NCI-H2196 treated with DMSO at 0.1 percent for 48 hours (cell line): ENCODE results near the gene RFX3.

Source experiments
- DNase-seq: peaks from one replicate; lab custom pipeline; 2025; ENCODE audit not compliant: unreplicated experiment; lab: John Stamatoyannopoulos, UW

The RFX3 gene

DNA sequence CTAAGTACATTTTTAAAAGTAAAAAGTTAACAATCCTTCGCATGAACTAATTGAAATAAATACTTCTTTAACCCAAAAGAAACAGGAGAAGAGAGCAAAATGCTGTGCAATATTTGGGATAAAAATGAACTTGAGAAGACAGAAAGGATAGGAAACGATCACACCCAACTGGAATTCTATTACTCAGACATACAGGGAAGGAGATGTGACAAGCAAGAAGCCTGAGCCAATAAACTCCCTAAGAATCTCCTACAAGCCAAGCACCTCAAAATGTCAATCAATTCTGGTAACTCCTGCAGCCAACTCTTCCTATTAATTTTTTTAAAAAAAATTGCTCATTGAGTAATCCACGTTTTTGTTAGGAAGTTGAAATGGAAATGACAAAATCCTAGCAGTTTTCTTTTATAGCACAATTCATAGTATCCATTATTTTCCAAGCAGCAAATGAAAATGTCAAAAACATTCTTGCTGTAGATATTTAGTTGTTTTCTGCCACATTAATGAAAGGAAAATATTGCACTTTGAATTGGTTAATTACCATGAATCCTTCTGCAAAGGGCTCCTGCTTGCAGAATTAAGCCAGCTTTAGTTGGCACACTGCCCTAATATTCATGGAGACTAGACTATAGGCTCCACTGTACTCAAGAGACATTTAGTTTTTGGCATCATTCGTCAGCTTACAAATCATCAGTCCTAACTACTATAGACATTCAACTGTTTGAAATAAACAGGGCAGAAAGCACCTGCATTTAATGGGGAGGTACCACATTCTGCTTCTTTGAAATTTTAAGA, 89.0 kb downstream of the RFX3 start:
- no peak for DNase-seq

GRCh38 chr9:3435732-3436131, 90.1 kb downstream of the RFX3 start:
- DNase-seq: no peak

GRCh38 chr9:3434594-3434993, 91.2 kb downstream of the RFX3 start:
- no peak for DNase-seq

DNA sequence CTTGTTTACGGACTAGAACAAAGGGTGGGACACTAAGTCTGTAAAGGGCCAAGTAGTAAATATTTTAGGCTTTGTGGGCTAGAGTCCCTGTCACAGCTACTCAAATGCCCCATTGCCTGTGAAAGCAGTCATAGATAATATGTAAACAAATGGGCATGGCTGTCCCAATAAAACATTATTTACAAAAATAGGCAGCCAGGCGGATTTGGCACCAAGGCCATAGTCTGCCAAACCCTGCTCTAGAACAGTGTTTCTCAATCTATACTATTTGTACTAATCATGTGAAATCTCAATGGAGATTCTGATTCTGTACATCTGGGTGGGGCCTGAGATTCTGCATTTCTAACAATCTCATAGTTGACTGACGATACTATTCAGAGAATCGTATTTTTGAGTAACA, 92.0 kb downstream of the RFX3 start:
- DNase-seq: no peak

GRCh38 chr9:3433066-3433465, 92.7 kb downstream of the RFX3 start:
- no peak for DNase-seq

GRCh38 chr9:3431890-3432289, 93.9 kb downstream of the RFX3 start:
- no peak for DNase-seq

DNA sequence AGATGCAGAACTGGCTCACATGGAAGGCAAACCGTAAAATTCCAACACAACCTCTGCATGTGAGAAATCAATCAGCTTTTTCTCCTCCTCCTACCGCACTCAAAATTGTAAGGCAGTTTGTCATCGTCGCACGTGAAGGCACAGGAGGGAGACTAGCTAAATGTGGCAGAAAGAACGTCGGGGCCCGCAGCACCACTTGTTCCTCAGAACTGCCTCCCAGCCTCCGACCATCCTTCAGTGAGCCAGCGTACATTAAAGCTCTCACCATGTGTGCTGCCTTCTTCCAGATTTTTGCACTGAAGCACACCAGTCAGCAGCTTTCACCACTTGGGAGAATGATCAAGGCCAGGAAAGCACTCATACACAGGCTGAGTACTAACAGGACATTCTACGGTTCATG, 105.9 kb downstream of the RFX3 start:
- DNase-seq: no peak

DNA sequence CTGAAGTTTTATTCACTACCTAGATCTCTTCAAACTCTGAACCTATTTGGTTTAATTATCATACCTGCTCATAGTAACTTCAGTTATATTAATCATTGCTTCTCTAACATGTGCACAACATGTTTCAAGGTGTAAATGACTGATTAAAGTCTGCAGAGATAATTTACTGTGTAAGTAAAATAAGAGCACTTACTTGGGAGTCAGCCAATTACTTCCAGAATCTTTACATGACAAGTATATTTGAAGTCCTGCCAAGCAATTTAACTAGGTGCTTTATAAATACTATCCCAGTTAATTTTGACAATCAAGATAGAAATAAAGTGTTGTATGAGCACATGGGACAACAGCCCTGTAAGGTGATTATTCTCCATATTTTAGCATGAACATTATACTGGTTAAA, 109.9 kb downstream of the RFX3 start:
- no peak for DNase-seq

DNA sequence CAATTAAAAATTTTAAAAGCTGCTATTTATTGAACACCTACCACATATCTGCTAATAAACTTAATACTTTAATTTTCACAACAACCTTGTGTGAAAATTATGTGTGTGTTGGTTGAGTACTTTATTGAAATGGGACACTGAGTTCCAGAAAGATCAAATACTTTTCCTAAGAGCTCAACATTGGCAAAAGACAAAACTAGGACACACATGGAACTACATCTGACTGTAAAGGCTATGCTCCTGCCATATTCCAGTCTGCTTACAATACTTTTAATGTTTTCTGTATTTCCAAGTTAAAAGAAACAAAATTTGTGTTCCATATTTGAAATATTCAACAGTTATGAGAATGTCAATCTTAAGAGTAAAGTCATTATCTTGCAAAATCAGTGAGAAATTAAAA, 111.8 kb downstream of the RFX3 start:
- no peak for DNase-seq

DNA sequence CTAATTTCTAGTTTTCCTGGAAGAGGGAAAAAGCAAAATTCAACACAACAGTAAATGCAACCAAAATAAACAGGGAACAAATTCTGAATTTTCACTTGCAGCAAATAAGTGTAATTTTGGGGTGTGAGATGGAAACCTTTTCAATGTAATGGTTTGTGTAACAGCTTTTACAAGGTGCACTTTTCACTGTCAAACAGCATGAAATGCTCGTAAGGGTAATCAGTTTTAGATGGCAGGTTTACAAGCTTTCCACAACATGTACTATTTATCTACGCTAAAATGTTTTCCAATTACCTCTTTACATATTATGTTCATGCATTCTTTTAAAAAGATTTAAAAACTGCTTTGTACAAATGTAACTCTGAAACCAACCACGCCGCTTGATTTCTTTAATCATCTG, 115.3 kb downstream of the RFX3 start:
- no peak for DNase-seq

DNA sequence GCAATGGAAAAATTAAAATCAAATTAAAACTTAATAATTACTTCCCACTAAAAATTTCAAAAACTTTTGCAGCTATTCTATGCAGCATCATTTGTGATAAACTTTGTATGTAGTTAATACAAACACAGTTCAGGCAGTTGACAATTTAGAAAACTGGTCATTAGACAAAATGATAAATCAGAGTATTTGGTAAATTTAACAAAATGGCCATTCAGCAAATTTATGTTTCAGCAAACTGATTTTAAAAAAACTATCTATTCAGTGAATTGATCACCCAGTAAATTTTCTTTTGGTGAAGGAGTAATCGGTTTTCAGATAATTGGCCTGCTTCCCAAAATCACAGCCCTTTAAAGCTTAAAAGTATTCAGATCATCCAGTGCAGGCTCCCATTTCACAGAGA, 116.3 kb downstream of the RFX3 start:
- no peak for DNase-seq

DNA sequence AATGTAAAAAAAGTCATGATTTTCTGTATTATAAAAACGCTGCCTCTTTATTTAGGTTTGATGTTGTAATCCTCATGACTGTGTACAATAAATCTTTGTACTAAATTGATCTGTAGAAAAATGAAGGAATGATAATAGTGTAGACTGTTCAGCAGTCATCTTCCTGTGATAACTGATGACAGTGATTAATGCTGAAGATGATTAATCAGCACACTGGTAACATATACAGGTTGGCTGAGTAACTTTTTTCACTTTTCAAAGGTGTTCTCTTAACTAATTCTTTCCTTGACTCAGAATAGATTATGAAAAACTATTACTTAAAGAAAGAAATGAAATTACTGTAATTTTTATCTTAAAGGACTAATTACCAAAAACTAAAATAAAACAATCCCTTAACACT, 122.5 kb downstream of the RFX3 start:
- DNase-seq: no peak

- no peak for DNase-seq
Observed at GRCh38 chr9:3401221-3401954, 124.4 kb downstream of the RFX3 start.

DNA sequence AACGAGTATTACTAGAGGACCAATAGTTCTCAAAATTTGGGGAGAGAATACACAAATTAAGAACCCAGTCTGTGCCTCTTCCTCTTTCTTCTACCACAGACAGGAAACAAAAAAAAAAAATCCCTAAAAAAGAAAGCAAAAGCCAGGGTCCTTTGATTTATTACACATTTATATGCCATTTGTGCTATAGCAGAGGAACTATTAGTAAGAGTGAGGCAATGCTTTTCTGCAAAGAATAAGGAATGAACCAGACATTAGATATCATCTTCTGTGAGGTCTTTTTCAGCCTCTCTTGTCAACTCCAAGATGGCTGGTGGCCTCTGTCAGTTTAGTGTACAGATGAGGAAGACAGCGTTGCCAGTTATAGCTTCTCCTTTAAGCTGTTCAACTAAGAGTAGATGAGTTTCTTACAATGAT, 127.6 kb downstream of the RFX3 start:
- DNase-seq: no peak

GRCh38 chr9:3397766-3398165, 128.0 kb downstream of the RFX3 start:
- no peak for DNase-seq

DNA sequence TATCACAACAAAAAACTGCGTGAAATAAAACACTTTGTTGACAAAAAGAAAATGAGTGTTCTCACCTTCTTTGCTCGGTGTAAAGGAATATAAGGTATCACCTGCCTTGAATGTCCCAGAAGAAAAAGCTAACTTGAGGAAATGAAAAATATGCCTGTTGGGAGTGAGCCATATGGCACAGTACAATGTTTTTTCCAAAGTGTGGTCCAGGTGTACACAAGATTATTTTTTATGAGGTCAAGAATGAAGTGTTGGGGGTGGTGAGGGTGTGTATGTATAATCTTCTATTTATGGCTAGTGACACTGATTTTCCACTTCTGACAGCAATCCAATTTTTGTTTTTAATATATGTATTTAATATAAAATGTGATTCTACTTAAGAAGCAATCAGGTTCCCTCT, 134.4 kb downstream of the RFX3 start:
- DNase-seq: no peak

- no peak for DNase-seq
Observed at GRCh38 chr9:3386753-3387152, 139.0 kb downstream of the RFX3 start.

GRCh38 chr9:3385871-3386270, 139.9 kb downstream of the RFX3 start:
- no peak for DNase-seq

DNA sequence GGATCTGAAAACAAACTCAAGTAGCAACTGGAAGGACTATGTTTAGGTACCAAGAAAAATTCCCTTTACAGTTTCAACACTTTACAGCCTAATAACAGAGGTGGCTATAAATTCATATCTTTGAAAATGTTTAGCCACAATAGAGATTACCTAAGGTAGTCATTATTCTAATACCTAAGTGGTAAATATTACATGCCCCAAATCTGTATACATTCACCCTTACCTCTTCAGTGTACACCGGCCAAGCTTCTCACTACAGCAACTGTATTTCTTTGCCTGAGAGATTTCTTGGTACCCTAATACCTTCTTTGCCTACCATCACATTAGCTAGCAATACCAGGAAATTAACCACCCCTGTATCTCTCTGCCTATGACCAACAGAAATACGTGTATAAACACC, 154.0 kb downstream of the RFX3 start:
- DNase-seq: no peak

- no peak for DNase-seq
Observed at GRCh38 chr9:3370715-3371114, 155.1 kb downstream of the RFX3 start.

DNA sequence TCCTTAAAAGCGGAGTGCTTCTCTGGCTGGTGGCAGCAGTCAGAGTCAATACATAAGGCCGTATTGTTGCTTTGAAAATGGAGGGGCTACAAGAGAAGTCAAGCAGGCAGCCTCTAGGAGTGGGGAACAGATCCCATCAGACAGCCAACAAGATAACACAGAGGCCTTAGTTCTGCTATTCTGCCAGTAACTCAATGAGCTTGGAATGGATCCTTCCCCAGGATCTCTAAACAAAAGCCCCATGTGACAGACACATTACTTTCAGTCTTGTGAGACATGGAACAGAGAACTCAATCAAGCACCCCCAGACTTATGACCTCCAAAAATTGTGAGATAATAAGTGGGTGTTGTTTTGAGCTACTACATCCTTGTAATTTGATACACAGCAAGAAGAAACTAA, 158.6 kb downstream of the RFX3 start:
- DNase-seq: no peak

GRCh38 chr9:3361689-3362392, 164.0 kb downstream of the RFX3 start:
- no peak for DNase-seq
